T-helper 2 cell treated with Interferon-gamma antibody and Interleukin-4, amounts not matched to agents 100 ng/mL and 5 ng/mL, for 36 hours (primary cell): Measurements from ENCODE around the gene PLXNA3. TPM values are rescaled to one million over a fixed set of nuclear protein-coding genes. Genes with fewer than 3 reads are reported as not detected.

Source experiments
- intact Hi-C: fragments of 100-400 bp; cut with micrococcal nuclease; formaldehyde crosslinking; loops from one replicate; pipeline ENCODE4 v1.15.1; 2023
- total RNA-seq: library from RNA; stranded (reverse); gene quantifications from 2 replicates; pipeline ENCODE4 v1.2.3, GENCODE V29; 2022

The PLXNA3 gene
- total RNA-seq, result 29.0 and 29.8 TPM in 2 replicates

DNA sequence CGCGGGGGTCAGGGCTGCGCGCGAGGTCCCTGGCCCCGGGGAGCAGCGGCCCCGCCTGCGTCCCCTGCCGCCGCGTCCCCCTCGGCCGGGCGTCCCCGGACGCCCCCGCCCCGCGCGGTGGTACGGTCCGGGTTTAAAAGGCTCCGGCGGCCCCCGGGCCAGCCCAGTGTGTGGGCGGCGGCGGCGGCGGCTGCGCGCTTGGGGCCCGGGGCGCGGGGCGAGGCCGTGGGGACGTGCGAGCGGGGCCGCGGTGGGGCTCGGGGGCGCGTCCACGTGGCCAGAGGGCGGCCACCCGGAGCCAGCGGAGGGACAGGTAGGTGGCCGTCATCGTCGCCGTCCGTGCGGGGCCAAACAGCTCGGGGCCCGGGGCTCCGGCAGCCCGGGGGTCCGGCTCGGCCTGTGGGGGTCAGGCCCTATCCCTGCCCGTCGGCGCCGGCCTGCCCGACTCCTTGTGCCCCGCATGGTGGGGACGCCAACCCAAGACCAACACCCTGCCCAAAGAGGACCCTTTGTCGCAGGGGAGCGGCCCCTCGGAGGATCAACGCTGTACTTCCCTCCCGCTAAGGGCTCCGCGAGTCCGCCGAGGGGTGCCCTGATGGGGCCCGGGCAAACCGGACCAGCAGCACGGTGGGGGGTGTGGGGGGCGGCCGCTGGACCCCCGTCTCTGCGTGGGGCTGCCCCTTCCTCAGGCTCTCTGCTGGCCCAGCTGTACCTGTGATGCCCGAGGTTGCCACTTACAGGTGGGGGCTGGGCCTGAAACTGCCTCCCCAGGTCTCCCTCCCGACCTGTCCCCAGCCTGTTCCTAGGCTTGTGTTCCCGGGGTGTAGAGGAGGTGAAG, at the start of gene PLXNA3:
PLXNA3 (plus strand) TSS at position 166 of the 838 bp plus-strand sequence. CDS start 1,903 bp downstream, outside the sequence.
- intact Hi-C loops, result loop anchor here (2.0 kb wide), 2 partner anchors 30 to 32 kb away; partner anchors contain the start of genes ATP6AP1 and SLC10A3

DNA sequence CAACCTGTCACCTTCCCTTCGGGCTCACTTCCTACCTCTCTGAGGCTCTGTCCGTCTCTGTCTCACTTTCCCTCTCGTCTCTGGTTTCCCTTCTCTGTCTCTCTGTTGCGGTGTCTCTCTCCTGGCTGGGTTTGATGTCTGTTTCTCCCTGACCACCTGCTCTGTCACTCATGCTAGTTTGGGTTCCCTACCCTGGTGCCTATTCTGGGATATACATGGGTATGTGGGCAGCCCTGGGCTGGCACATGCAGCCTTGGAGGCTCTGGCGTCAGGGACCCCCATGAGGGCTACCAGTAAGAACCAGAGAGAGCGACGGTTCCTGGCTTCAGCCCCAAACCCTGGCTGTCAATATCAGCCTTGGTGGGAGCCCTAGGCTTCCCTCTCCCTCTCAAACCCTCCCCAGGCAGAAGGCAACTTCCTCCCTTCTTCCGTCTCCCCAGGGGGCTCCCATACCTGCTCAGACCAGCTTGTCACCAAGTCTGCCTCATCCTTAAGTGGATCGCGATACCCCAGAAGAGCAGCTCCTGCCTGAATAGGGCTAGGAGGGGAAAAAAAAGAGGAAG, 49.3 kb upstream of the PLXNA3 start:
- intact Hi-C loops, result no loop called here

GRCh38 chrX:154409222-154409871, 48.7 kb upstream of the PLXNA3 start, which contains the start of gene DNASE1L1:
TSS of gene DNASE1L1 (minus strand) at chrX:154409254. CDS start at chrX:154405568, 3,686 bp downstream.
- intact Hi-C loops, result no loop called here

DNA sequence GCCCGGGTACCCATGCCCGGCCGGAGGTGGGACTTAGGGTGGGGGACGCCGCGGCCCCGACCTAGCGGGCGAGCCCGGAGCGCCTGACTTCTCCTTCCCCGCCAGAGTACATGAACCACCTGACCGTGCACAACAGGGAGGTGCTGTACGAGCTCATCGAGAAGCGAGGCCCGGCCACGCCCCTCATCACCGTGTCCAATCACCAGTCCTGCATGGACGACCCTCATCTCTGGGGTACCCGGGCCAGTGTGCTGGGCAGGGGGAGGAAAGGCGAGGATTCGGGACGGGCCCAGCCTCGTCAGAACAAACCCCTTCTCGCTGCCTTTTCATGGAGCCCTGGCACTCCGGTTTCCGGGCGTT, 46.1 kb upstream of the PLXNA3 start:
- intact Hi-C loops, result loop anchor here (1.0 to 5.0 kb wide), 3 partner anchors 16 to 105 kb away; partner anchors contain the start of genes ATP6AP1, FAM3A and LAGE3

- intact Hi-C loops, result loop anchor here (1.0 to 5.0 kb wide), 3 partner anchors 16 to 104 kb away; partner anchors contain the start of genes ATP6AP1, FAM3A and LAGE3
Observed at GRCh38 chrX:154412468-154412867, 45.6 kb upstream of the PLXNA3 start.

DNA sequence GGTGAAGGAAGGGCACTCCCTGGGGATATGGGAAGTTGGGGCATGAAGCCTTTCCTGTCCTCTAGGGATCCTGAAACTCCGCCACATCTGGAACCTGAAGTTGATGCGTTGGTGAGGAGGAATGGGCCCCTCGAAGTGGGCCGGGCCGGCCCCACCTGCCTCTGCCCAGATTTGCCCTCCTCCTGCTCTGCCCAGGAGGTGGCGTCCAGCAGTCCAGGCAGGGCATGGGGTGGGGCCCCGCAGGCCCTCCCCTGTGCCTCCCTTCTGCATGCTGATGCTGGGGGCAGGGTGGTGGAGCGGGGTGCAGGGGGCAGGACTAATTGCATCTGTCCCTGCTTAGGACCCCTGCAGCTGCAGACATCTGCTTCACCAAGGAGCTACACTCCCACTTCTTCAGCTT, 44.9 kb upstream of the PLXNA3 start:
- intact Hi-C loops, result loop anchor here (2.0 to 5.0 kb wide), 2 partner anchors 64 to 104 kb away; partner anchors contain the start of genes FAM3A and LAGE3

DNA sequence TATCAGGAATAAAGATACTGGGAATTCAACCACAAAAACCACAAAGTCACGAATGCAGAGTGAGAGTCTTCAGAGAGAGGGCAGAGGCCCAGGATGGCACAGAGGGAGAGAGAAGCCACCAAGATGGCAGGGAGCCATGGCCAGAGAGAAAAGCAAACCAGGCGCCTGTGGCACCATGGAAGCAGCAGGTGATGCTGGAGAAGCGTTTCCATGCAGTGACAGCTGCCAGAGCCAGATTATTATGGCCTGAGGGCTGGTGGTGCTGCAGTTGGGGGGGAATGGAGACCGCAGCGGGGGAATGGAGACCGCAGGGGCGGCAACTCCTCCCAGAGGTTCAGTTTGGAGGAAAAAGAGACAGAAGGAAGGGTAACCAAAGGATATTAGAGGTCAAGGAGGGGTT, 40.9 kb upstream of the PLXNA3 start:
- intact Hi-C loops, result no loop called here

DNA sequence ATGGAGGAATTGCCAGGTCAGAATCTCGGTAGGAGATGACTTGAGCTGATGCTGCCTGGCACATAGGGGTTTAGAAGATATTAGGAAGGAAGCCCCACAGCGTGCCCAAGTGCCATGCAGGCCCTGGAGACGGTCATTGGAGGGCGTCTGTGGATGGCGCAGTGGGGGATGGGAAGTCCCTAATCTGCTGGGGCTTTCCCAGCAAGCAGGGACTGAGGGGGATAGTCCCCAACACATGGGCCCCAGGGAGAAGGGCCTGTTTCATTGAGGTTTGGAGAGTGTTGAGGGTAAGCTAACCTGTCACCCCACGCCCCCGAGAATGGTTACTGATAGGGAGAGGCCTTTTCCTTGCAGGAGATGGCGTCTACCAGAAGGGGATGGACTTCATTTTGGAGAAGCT, 38.9 kb upstream of the PLXNA3 start:
- intact Hi-C loops, result no loop called here

DNA sequence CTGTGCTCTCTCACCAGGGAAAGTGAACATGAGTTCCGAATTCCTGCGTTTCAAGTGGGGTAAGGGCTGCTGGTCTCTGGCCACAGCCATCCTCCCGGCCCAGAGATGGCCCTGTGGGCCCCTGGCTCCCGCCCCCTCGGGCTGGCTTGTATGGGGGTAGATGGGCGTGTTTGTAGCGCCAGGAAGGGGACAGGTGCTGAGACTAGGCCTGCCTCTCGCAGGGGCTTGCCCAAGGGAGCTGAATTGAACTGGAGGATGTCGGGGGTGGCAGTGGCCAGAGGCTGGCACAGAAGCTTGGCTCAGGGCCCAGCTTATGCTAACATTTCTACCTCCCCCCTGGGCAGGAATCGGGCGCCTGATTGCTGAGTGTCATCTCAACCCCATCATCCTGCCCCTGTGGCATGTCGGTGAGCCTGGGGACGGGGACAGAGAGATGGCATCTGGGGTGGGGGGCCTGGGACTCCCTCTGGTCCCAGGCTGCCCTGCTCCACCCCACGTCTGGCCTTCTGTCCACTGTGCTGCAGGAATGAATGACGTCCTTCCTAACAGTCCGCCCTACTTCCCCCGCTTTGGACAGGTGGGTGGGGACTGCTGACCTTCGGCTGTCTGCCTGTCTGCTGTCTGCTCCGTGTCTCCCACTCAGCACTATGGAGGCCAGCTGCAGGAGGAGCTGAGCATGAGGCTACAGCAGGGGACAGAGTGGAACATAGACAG, 38.2 kb upstream of the PLXNA3 start:
- intact Hi-C loops, result no loop called here

DNA sequence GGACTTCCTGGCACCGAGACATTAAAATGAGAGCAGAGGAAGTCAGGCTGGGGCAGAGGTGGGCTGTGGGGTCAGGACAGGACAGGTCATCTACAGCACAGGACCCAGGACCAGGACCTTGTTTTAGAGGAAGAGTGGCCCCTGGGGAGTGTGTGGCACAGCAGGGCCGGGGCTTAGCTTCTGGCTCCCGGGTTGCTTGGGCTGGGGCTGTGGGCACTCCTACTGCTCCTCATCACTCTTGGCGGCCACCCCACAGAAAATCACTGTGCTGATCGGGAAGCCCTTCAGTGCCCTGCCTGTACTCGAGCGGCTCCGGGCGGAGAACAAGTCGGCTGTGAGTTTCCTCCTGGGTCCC, 37.7 kb upstream of the PLXNA3 start:
- intact Hi-C loops, result no loop called here

DNA sequence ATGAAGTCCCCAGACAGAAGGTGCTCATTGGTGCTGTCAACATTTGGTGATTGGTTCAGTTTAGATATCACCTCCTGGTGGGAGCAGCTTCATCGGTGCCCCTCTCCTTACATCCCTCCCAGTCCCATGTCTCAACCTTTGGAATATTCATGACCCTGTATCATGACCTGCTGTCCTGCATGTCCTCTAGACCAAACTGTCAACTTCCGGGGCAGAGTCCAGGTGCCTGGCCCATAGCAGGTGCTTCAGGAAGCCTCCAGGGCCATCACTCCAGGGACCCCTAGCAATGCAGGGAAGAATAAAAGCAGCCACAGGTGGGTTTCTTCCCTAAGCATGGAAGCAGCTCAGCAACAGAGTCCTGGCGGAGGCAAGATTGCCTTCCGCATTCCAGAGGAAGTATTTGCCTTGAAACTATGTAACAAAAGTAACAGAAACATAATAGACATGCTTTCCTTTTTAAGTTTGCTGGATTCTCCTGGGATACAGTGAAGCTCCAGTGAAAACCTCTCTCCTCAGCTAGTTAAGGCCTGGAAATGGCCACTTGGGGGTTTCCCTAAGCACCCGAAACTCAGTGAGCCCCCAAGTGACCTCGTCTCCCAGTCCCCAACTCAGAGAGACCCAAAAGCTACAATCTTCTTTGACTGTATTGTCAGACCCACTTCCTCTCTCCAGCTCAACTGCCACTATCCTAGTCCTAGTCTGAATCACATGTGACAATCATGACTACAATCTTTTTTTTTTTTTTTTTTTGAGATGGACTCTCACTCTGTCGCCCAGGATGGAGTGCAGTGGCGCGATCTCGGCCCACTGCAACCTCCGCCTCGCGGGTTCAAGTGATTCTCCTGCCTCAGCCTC, 30.9 kb upstream of the PLXNA3 start:
- intact Hi-C loops, result no loop called here

GRCh38 chrX:154428176-154429171, 29.6 kb upstream of the PLXNA3 start, which contains the start of gene ATP6AP1:
TSS of gene ATP6AP1 (plus strand) at chrX:154428677. CDS start at chrX:154428693, 16 bp downstream.
- intact Hi-C loops, result loop anchor here (1.0 to 2.0 kb wide), 4 partner anchors 8 to 62 kb away; partner anchors contain the start of genes PLXNA3 and SLC10A3

DNA sequence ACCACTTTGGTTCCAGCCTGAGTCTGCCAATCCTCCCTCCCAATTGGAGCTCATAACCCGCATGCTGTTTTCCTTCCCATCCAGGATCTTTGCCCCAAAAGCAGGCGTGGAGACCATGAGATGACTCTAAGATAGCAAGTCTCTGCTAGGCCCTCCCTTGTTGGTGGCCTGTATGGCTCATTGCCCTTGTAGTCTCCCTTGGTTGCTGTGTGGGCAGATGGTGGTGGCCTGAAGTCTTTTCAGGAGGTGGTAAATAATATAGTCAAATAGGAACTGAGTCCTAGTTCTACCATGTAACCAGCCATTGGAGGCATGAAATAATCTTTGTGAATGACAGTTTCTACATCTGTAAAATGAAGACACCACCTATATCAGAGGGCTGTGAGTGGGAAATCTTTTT, 28.4 kb upstream of the PLXNA3 start:
- intact Hi-C loops, result loop anchor here (2.0 kb wide), 2 partner anchors 29 to 61 kb away; partner anchors contain the start of genes PLXNA3 and SLC10A3

- intact Hi-C loops, result no loop called here
Observed at GRCh38 chrX:154430479-154430878, 27.6 kb upstream of the PLXNA3 start.

DNA sequence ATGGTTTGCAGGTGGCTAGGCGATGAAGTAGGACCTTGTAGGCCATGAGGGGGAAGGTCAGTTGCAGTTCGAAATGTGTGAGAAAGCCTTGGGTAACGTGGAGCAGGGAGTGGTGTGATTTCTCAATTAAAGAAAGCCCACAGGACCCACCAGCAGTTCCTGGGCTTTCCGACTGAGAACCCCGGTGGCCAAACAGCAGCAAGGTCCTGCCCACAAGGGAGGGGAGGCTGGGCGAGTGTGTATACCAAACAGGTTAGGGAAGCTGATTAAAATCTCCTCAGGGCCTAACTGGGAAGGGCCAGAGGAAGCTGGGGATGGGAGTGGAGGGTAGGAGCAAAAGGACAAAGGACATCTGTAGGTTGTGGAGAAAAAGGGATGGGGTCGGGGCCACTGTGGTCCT, 27.2 kb upstream of the PLXNA3 start:
- intact Hi-C loops, result no loop called here

DNA sequence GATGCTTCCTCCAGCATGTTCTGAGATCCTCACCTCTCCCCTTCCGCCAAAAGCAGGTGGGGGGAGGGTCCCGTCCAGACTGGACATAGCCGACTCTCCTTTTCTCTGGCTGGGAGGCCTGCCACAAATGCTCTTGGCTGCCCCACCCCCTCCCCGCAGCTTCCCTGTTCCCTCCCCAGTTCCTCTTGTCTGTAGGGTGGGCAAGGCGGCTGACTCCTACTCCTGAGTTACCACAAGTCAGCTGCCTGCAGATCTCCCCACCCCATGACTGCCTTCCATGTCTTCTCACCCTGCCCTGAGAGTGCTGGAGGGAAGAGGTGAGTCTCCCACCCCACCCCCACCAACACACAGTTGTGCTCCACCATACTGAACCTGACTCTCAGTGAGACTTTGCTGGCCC, 26.7 kb upstream of the PLXNA3 start:
- intact Hi-C loops, result no loop called here

DNA sequence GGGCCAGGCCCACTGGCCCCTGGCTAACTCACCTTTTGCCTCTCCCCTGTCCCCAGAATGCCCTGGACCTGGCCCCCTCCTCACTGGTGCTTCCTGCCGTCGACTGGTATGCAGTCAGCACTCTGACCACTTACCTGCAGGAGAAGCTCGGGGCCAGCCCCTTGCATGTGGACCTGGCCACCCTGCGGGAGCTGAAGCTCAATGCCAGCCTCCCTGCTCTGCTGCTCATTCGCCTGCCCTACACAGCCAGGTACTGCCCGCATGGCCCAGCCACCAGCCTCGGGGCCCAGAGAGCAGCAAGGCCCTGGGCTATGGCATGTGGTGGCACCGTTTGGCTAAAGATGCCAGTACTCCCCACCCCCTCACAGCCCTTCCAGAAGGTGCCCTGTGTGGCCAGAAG, 25.9 kb upstream of the PLXNA3 start:
- intact Hi-C loops, result no loop called here

DNA sequence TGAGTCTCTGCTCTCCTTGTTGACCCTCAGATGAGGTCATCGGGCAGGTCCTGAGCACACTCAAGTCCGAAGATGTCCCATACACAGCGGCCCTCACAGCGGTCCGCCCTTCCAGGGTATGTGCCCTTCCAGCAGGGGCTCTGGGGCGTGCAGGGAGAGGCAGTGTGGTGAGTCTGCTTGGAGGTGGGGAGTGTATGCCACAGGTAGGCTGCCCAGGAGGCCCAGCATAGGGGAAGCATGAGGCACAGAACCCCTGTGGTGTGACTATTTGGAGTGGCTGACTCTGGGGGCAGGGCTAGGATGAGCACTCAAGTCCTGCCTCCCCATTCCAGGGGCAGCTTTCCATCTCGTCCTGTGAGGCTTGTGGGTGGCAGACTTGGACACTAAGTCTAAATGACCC, 24.5 kb upstream of the PLXNA3 start:
- intact Hi-C loops, result no loop called here
